H1 (cell line): Measurements from ENCODE around the gene TRIM15. TPM values are rescaled to one million over a fixed set of nuclear protein-coding genes. Genes with fewer than 3 reads are reported as not detected.

Experiments
- BRCA1 ChIP-seq: IDR thresholded peaks from 2 replicates; pipeline ENCODE4 v1.6.1; 2012; ENCODE audit warnings: low read depth, low read length, improper control_type of control experiment
- CHD1 ChIP-seq: IDR thresholded peaks from 2 replicates; pipeline ENCODE4 v1.6.1; 2012; ENCODE audit warnings: low read depth, low read length, improper control_type of control experiment
- CHD2 ChIP-seq: IDR thresholded peaks from 2 replicates; pipeline ENCODE4 v1.6.1; 2012; ENCODE audit warnings: low read length, improper control_type of control experiment
- CTBP2 ChIP-seq: IDR thresholded peaks from 2 replicates; pipeline ENCODE4 v1.7.0; 2011; ENCODE audit warnings: borderline replicate concordance, mild to moderate bottlenecking, moderate library complexity, mixed read lengths, low read length; ENCODE audit not compliant: insufficient read depth, insufficient read length
- CTCF ChIP-seq, 3 experiments: IDR thresholded peaks; 1 replicate in 2 of 3; 2 replicates in 1 of 3; pipeline versions ENCODE4 v1.5.1 to v1.6.1; 2011; ENCODE audit warnings: low read length in 3 of 3, mild to moderate bottlenecking in 3 of 3, inconsistent platforms in 2 of 3, low read depth in 1 of 3, moderate library complexity in 1 of 3; ENCODE audit not compliant: insufficient read depth in 1 of 3; ENCODE audit errors: control extremely low read depth in 1 of 3
- E2F6 ChIP-seq: IDR thresholded peaks from 2 replicates; pipeline ENCODE4 v1.6.1; 2012; ENCODE audit warnings: inconsistent platforms
- HDAC2 ChIP-seq, 2 experiments: fragments of 300-600 bp in 1 of 2; sonication (generic) in 1 of 2; IDR thresholded peaks; 2 replicates each; pipeline ENCODE4 v1.6.1; 2011 to 2012; ENCODE audit warnings: low read depth in 2 of 2, low read length in 2 of 2, mild to moderate bottlenecking in 2 of 2, moderate library complexity in 2 of 2, borderline replicate concordance in 1 of 2, inconsistent platforms in 1 of 2
- KDM1A ChIP-seq: fragments of 200-600, 300-600 bp; sonication (generic); IDR thresholded peaks from 2 replicates; pipeline ENCODE4 v1.7.1; 2016; ENCODE audit warnings: mild to moderate bottlenecking, low read length, borderline replicate concordance
- PHF8 ChIP-seq: fragments of 200-600 bp; sonication (generic); conservative IDR thresholded peaks from 2 replicates; pipeline ENCODE4 v1.7.1; 2012; ENCODE audit warnings: low read depth, mild to moderate bottlenecking, inconsistent platforms, low read length, moderate library complexity
- POLR2A ChIP-seq, 2 experiments: IDR thresholded peaks; 1 replicate in 1 of 2; 2 replicates in 1 of 2; pipeline ENCODE4 v1.6.1; 2011; ENCODE audit warnings: low read depth in 2 of 2, low read length in 2 of 2, mild to moderate bottlenecking in 2 of 2; ENCODE audit errors: control extremely low read depth in 1 of 2
- RAD21 ChIP-seq, 2 experiments: IDR thresholded peaks in 1 of 2; conservative IDR thresholded peaks in 1 of 2; 2 replicates each; pipeline ENCODE4 v1.6.1; 2011; ENCODE audit warnings: low read depth in 2 of 2, low read length in 2 of 2, improper control_type of control experiment in 1 of 2, inconsistent platforms in 1 of 2, mild to moderate bottlenecking in 1 of 2, moderate library complexity in 1 of 2
- SRF ChIP-seq: IDR thresholded peaks from 2 replicates; pipeline ENCODE4 v1.6.1; 2011; ENCODE audit warnings: mild to moderate bottlenecking, low read depth, low read length, moderate library complexity
- polyA plus RNA-seq, 7 experiments: library from polyadenylated mRNA; depleted of rRNA in 3 of 7; stranded (reverse) in 5 of 7; unstranded in 2 of 7; fragments of >200 nt in 5 of 7; fragments of 200-250 nt in 2 of 7; gene quantifications; 1 replicate in 5 of 7; 2 replicates in 1 of 7; 4 replicates in 1 of 7; pipeline versions ENCODE4 v1.2.1 to v1.2.3, GENCODE V29; 2011 to 2013; ENCODE audit warnings: missing spikeins in 2 of 7, mixed read lengths in 2 of 7
- total RNA-seq: library from RNA; stranded (reverse); fragmentation: NEBNext Ultra II Directional; extraction: Animal tissue kit (Norgen Biotek cat#: 25700); gene quantifications from 2 replicates; pipeline ENCODE4 v1.2.1, GENCODE V29; 2021

Gene TRIM15
- total and polyA plus RNA-seq, 2 of the 8 experiments (the other 6 are each of a cell fraction or from before 2014, with no cell fraction given) = 0.18 to 0.48 TPM

- TF ChIP-seq CTBP2 = no peak
- TF ChIP-seq CHD1 = no peak
- no peak for TF ChIP-seq HDAC2 (IDR thresholded peaks at IDR 0.05; ENCODE audit: borderline replicate concordance in 1 of 2, low read depth in 2 of 2, low read length in 2 of 2)
- TF ChIP-seq BRCA1 = no peak
- no peak for TF ChIP-seq POLR2A (IDR thresholded peaks at IDR 0.05; ENCODE audit: control extremely low read depth in 1 of 2, low read depth in 2 of 2, low read length in 2 of 2)
- TF ChIP-seq CTCF (IDR thresholded peaks at IDR 0.05; ENCODE audit: control extremely low read depth in 1 of 3, insufficient read depth in 1 of 3, low read depth in 1 of 3, low read length in 3 of 3) = peak; percentile 42 to 89 (median 76)
- no peak for TF ChIP-seq CHD2
- no peak for TF ChIP-seq E2F6
- no peak for TF ChIP-seq KDM1A
- TF ChIP-seq RAD21 (IDR thresholded peaks at IDR 0.05 in 1 of 2, conservative IDR thresholded peaks at IDR 0.05 in 1 of 2; ENCODE audit: low read depth in 2 of 2, low read length in 2 of 2) = peak; percentile 80 to 86
- no peak for TF ChIP-seq PHF8
- TF ChIP-seq SRF = no peak
These were observed 55.9 kb downstream of the TRIM15 start (continued) for GRCh38 chr6:30219244-30219643.
